HUES6 (cell line): Measurements from ENCODE around the gene SERF1B.
"Not testable (repeated sequence)": the region's sequence is repeated elsewhere in the genome, so short reads cannot be mapped to it uniquely, and the experiment has no call there.

Experiments
- H3K27ac ChIP-seq: 2 replicates; pipeline ENCODE4 v1.7.0; 2013; ENCODE audit warnings: low read depth, mild to moderate bottlenecking, low read length, inconsistent platforms
- H3K27me3 ChIP-seq: 2 replicates; pipeline ENCODE4 v1.6.1; 2013; ENCODE audit warnings: low read length; ENCODE audit not compliant: control insufficient read depth, insufficient read depth
- H3K36me3 ChIP-seq: 2 replicates; pipeline ENCODE4 v1.6.1; 2013; ENCODE audit warnings: low read length; ENCODE audit not compliant: control insufficient read depth, insufficient read depth
- H3K4me1 ChIP-seq: 2 replicates; pipeline ENCODE4 v1.6.1; 2013; ENCODE audit warnings: low read length; ENCODE audit not compliant: control insufficient read depth, insufficient read depth
- H3K4me3 ChIP-seq: 2 replicates; pipeline ENCODE4 v1.5.1; 2013; ENCODE audit warnings: low read depth, low read length
- H3K9ac ChIP-seq: one replicate; pipeline ENCODE4 v1.6.1; 2013; ENCODE audit warnings: mild to moderate bottlenecking, low read length
- H3K9me3 ChIP-seq: 2 replicates; pipeline ENCODE4 v1.6.1; 2013; ENCODE audit warnings: low read depth, low read length; ENCODE audit not compliant: control insufficient read depth, insufficient read depth

The SERF1B gene

GRCh38 chr5:70025106-70025844 is at the start of gene SERF1B:
Gene SERF1B, plus strand, starts transcription at chr5:70025251. Its CDS starts 201 bp downstream, at chr5:70025452.
- not testable (repeated sequence) for H3K4me3 ChIP-seq, H3K27ac ChIP-seq, H3K27me3 ChIP-seq, H3K36me3 ChIP-seq, H3K9me3 ChIP-seq, H3K9ac ChIP-seq, H3K4me1 ChIP-seq

- not testable (repeated sequence) for H3K9ac ChIP-seq, H3K27me3 ChIP-seq, H3K4me3 ChIP-seq, H3K4me1 ChIP-seq, H3K9me3 ChIP-seq, H3K27ac ChIP-seq, H3K36me3 ChIP-seq
Observed at GRCh38 chr5:69991713-69992112, 33.3 kb upstream of the SERF1B start.

DNA sequence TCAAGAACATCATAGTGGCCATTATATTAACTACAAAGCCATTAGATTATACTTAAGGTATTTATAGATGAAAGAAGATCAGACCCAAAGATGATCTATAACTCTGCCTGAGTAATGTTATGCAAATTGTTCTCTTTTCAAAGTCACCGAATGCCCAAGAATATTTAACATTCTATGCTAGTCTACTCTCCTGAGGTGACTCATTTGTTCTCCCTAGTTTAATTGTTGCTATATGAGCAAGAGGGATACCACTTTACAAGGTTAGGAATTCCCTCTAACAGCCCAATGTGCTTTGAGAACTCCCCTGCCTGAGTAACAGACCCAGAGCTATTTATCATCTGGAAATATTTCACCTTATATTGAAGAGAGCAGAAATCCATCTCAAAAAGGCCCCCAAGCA is 29.5 kb upstream of the SERF1B start:
- not testable (repeated sequence) for H3K9ac ChIP-seq, H3K9me3 ChIP-seq, H3K27ac ChIP-seq, H3K27me3 ChIP-seq, H3K4me1 ChIP-seq, H3K4me3 ChIP-seq, H3K36me3 ChIP-seq

DNA sequence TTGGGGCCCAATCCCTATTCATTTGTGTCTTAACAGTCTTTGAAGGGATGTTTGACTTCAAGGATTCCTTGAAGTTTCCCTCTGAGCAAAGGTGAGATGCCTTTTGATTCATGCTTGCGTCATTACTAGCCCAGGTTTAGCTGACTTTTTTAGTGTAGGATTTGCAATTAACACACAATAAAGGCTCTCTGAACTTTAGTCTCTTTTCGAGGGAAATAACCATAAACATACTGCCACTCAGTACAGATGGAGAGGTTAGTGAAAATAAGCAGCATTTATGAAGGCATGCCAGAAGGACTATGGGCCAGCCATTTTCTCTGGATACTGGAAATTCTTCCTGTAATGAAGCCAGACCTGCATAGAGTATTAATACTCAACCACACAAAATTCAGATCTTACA is 4.4 kb upstream of the SERF1B start:
- not testable (repeated sequence) for H3K4me3 ChIP-seq, H3K27ac ChIP-seq, H3K36me3 ChIP-seq, H3K27me3 ChIP-seq, H3K4me1 ChIP-seq, H3K9ac ChIP-seq, H3K9me3 ChIP-seq

DNA sequence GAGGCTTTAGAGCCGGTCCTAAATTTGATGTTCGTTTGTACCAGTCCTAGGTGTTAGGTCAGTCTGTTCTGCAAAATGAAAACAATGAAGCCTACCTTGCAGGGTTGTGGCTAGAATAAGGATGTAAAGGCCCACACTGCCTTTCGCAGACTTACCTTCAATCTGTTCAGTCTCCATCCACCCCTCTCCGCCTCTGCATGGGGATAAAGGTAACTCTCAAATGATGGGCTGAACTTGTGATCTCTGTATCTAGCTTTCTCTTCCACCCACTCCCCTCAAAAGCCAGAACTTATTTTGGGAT is 744 bp downstream of the SERF1B start:
- not testable (repeated sequence) for H3K27me3 ChIP-seq, H3K27ac ChIP-seq, H3K36me3 ChIP-seq, H3K9ac ChIP-seq, H3K4me1 ChIP-seq, H3K9me3 ChIP-seq, H3K4me3 ChIP-seq

- not testable (repeated sequence) for H3K27me3 ChIP-seq, H3K9ac ChIP-seq, H3K9me3 ChIP-seq, H3K36me3 ChIP-seq, H3K4me3 ChIP-seq, H3K27ac ChIP-seq, H3K4me1 ChIP-seq
Observed at GRCh38 chr5:70031204-70031603, 6.2 kb downstream of the SERF1B start.

DNA sequence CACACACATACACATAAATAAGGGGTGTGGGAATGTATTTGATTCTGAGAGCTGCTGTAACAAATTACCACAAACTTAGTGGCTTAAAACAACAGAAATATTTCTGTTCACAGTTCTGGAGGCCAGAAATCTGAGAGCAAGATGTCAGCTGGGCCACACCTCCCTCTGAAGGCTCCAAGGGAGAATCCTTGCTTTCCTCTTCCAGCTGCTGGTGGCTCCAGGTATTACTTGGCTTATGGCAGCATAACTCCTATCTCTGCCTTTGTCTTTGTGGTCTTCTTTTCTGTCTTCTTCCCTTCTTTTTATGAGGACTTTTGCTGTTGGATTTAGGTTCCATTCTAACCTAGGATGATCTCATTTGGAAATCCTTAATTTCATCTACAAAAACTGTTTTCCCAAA is 16.4 kb downstream of the SERF1B start:
- H3K9ac ChIP-seq, H3K36me3 ChIP-seq, H3K27ac ChIP-seq, H3K4me1 ChIP-seq, H3K4me3 ChIP-seq, H3K9me3 ChIP-seq, H3K27me3 ChIP-seq: not testable (repeated sequence)

DNA sequence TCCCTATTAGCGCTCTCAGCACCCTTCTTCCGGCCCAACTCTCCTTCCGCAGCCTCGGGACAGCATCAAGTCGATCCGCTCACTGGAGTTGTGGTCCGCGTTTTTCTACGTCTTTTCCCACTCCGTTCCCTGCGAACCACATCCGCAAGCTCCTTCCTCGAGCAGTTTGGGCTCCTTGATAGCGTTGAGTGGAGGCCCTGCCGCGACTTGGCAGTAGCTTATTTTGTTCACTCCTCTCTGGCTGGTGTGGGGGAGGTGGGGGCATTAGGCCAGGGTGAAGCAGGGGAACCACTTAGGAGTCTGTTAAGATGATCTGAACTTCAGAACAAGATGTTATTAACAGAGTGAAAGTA is 24.7 kb downstream of the SERF1B start:
- not testable (repeated sequence) for H3K4me3 ChIP-seq, H3K9me3 ChIP-seq, H3K9ac ChIP-seq, H3K27ac ChIP-seq, H3K27me3 ChIP-seq, H3K4me1 ChIP-seq, H3K36me3 ChIP-seq

- not testable (repeated sequence) for H3K27ac ChIP-seq, H3K27me3 ChIP-seq, H3K36me3 ChIP-seq, H3K4me1 ChIP-seq, H3K9ac ChIP-seq, H3K4me3 ChIP-seq, H3K9me3 ChIP-seq
Observed at GRCh38 chr5:70056289-70056942, 31.4 kb downstream of the SERF1B start.

GRCh38 chr5:70057140-70057539 is 32.1 kb downstream of the SERF1B start:
- H3K4me3 ChIP-seq, H3K36me3 ChIP-seq, H3K27ac ChIP-seq, H3K9ac ChIP-seq, H3K9me3 ChIP-seq, H3K27me3 ChIP-seq, H3K4me1 ChIP-seq: not testable (repeated sequence)

- not testable (repeated sequence) for H3K27me3 ChIP-seq, H3K4me1 ChIP-seq, H3K4me3 ChIP-seq, H3K9ac ChIP-seq, H3K9me3 ChIP-seq, H3K27ac ChIP-seq, H3K36me3 ChIP-seq
Observed at GRCh38 chr5:70077632-70078031, 52.6 kb downstream of the SERF1B start.
